ENCODE data around the gene TMEM200A. TPM values are rescaled to one million over a fixed set of nuclear protein-coding genes. Genes with fewer than 3 reads are reported as not detected.

TMEM200A gene
- total RNA-seq, 4 donors from 2014 or later = 0.42 to 1.0 (median 0.82) TPM

GRCh38 chr6:130434174-130434873 lies 68.5 kb downstream of the TMEM200A start:
- Histone ChIP-seq H3K27ac (replicated peaks in 1 of 4) (no peak overlapping the region), H3K36me3 (no peaks in the 10 kb centered on the region), H3K4me3 (no peak overlapping the region), H3K4me1 (no peaks in the 10 kb centered on the region), H3K27me3 (no peaks in the 10 kb centered on the region), H3K9me3 (no peaks in the 10 kb centered on the region)
- intact Hi-C loops (cut with DNase I) = no loop called here
- no peak for DNase-seq (ENCODE audit: extremely low spot score)
- TF ChIP-seq EP300 (IDR thresholded peaks at IDR 0.05) (no peak), CTCF (IDR thresholded peaks at IDR 0.05) (no peak), POLR2AphosphoS5 (IDR thresholded peaks at IDR 0.05) (no peak), POLR2A (IDR thresholded peaks at IDR 0.05; ENCODE audit: low read depth) (no peak)
- 88% methylated on average over 3 of the region's 3 CpGs for WGBS

- no peaks in the 10 kb centered on the region for H3K4me1 ChIP-seq
- H3K27ac ChIP-seq (replicated peaks in 1 of 4) = no peak overlapping the region
- H3K27me3 ChIP-seq = no peaks in the 10 kb centered on the region
- intact Hi-C loops (cut with DNase I) = no loop called here
- no peak for DNase-seq (ENCODE audit: extremely low spot score)
- H3K36me3 ChIP-seq = no peaks in the 10 kb centered on the region
- 86% methylated on average over 4 of the region's 4 CpGs for WGBS
- no peaks in the 10 kb centered on the region for H3K9me3 ChIP-seq
- TF ChIP-seq EP300 (IDR thresholded peaks at IDR 0.05) (no peak), POLR2AphosphoS5 (IDR thresholded peaks at IDR 0.05) (no peak), CTCF (IDR thresholded peaks at IDR 0.05) (no peak), POLR2A (IDR thresholded peaks at IDR 0.05; ENCODE audit: low read depth) (no peak)
- H3K4me3 ChIP-seq = no peak overlapping the region
Measured at GRCh38 chr6:130435181-130435580, 69.4 kb downstream of the TMEM200A start.

- TF ChIP-seq CTCF (IDR thresholded peaks at IDR 0.05) (no peak), POLR2AphosphoS5 (IDR thresholded peaks at IDR 0.05) (no peak)
- no peaks in the 10 kb centered on the region for H3K27me3 ChIP-seq
- 0% methylated on average over 1 of the region's 1 CpG for WGBS
Measured at GRCh38 chr6:130437961-130438360, 72.1 kb downstream of the TMEM200A start.

GRCh38 chr6:130447374-130447773 lies 81.6 kb downstream of the TMEM200A start:
- intact Hi-C loops (cut with DNase I) = no loop called here
- Histone ChIP-seq H3K4me1 (no peaks in the 10 kb centered on the region), H3K27ac (replicated peaks in 1 of 4) (no peak overlapping the region), H3K9me3 (no peaks in the 10 kb centered on the region), H3K36me3 (no peaks in the 10 kb centered on the region), H3K4me3 (no peak overlapping the region), H3K27me3 (no peaks in the 10 kb centered on the region)
- DNase-seq (ENCODE audit: extremely low spot score) = no peak
- TF ChIP-seq EP300 (IDR thresholded peaks at IDR 0.05) (no peak), CTCF (IDR thresholded peaks at IDR 0.05) (no peak), POLR2AphosphoS5 (IDR thresholded peaks at IDR 0.05) (no peak), POLR2A (IDR thresholded peaks at IDR 0.05; ENCODE audit: low read depth) (no peak)

More at GRCh38 chr6:130437961-130438360, 72.1 kb downstream of the TMEM200A start:
- Histone ChIP-seq H3K27ac (replicated peaks in 1 of 4) (no peak overlapping the region), H3K36me3 (no peaks in the 10 kb centered on the region), H3K4me1 (no peaks in the 10 kb centered on the region), H3K4me3 (no peak overlapping the region), H3K9me3 (no peaks in the 10 kb centered on the region)
- DNase-seq (ENCODE audit: extremely low spot score) = no peak
- intact Hi-C loops (cut with DNase I) = no loop called here

- Histone ChIP-seq H3K9me3 (no peaks in the 10 kb centered on the region), H3K4me1 (no peaks in the 10 kb centered on the region), H3K36me3 (no peaks in the 10 kb centered on the region), H3K27ac (replicated peaks in 1 of 4) (no peak overlapping the region), H3K27me3 (no peaks in the 10 kb centered on the region), H3K4me3 (no peak overlapping the region)
- WGBS = 95% methylated on average over 1 of the region's 1 CpG
- TF ChIP-seq CTCF (IDR thresholded peaks at IDR 0.05) = no peak
- TF ChIP-seq EP300 (IDR thresholded peaks at IDR 0.05) = no peak
- no peak for TF ChIP-seq POLR2AphosphoS5 (IDR thresholded peaks at IDR 0.05)
- no peak for TF ChIP-seq POLR2A (IDR thresholded peaks at IDR 0.05; ENCODE audit: low read depth)
- intact Hi-C loops (cut with DNase I) = no loop called here
- DNase-seq (ENCODE audit: extremely low spot score) = no peak
Measured at GRCh38 chr6:130452336-130452735, 86.5 kb downstream of the TMEM200A start.
